HUES6 (cell line): ENCODE results near the gene CDC42.
A peak's percentile ranks its signal among the peaks of the same experiment; 100 is the strongest.

Experiments used
- H3K27ac ChIP-seq: 2 replicates; pipeline ENCODE4 v1.7.0; 2013; ENCODE audit warnings: low read depth, mild to moderate bottlenecking, low read length, inconsistent platforms
- H3K27me3 ChIP-seq: 2 replicates; pipeline ENCODE4 v1.6.1; 2013; ENCODE audit warnings: low read length; ENCODE audit not compliant: control insufficient read depth, insufficient read depth
- H3K36me3 ChIP-seq: 2 replicates; pipeline ENCODE4 v1.6.1; 2013; ENCODE audit warnings: low read length; ENCODE audit not compliant: control insufficient read depth, insufficient read depth
- H3K4me1 ChIP-seq: 2 replicates; pipeline ENCODE4 v1.6.1; 2013; ENCODE audit warnings: low read length; ENCODE audit not compliant: control insufficient read depth, insufficient read depth
- H3K4me3 ChIP-seq: 2 replicates; pipeline ENCODE4 v1.5.1; 2013; ENCODE audit warnings: low read depth, low read length
- H3K9ac ChIP-seq: one replicate; pipeline ENCODE4 v1.6.1; 2013; ENCODE audit warnings: mild to moderate bottlenecking, low read length
- H3K9me3 ChIP-seq: 2 replicates; pipeline ENCODE4 v1.6.1; 2013; ENCODE audit warnings: low read depth, low read length; ENCODE audit not compliant: control insufficient read depth, insufficient read depth

CDC42 gene

DNA sequence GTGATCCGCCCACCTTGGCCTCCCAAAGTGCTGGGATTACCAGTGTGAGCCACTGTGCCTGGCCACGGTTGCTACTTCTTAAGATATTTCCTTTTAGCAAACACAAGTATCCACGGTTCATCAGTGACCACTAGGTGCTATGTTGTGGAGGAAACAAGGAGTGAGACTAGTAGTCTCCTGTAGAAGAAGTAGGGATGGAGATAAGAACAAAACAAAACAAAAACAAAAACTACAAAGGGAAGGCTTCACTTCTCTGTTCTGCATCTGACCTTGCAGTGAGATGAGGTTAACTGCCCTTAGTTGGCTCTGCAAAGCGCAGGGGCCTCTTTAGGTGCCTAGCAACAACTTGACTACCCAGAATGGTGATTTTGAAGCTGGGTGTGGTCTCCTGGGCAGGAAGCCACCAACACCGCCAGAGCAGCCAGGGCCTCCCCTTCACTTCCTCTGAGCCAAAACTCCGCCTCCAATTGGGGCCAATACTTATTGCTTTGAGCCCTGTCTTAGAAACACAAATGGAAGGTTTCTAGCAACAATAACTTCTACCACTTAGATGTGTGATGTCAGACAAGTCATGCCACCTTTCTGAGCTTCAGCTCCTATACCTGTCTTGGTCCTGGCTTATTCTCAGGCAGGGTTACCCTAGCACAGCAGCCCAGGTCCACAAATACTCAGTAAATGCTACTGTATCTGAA lies 12.8 kb upstream of the CDC42 start:
- Histone ChIP-seq H3K4me1 (peaks cover 30% of the 10 kb centered on the region), H3K9me3 (no peaks in the 10 kb centered on the region), H3K27me3 (no peaks in the 10 kb centered on the region), H3K4me3 (no peak overlapping the region), H3K9ac (no peak overlapping the region), H3K27ac (no peak overlapping the region), H3K36me3 (no peaks in the 10 kb centered on the region)

DNA sequence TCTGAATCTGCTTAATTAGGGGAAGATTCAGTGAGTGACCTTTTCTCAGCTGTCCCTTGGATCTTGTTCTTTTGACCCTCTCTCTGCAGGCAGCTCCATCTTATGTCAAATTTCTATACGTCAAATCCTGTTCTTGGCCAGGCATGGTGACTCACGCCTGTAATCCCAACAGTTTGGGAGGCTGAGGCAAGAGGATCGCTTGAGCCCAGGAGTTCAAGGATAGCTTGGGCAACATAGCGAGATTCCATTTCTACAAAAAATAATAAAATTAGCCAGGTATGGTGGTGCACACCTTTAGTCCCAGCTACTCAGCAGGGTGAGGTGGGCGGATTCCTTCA lies 12.3 kb upstream of the CDC42 start:
- H3K4me3 ChIP-seq, result no peak overlapping the region
- peaks cover 32% of the 10 kb centered on the region for H3K4me1 ChIP-seq
- H3K36me3 ChIP-seq, result no peaks in the 10 kb centered on the region
- no peak overlapping the region for H3K27ac ChIP-seq
- H3K27me3 ChIP-seq, result no peaks in the 10 kb centered on the region
- no peaks in the 10 kb centered on the region for H3K9me3 ChIP-seq
- no peak overlapping the region for H3K9ac ChIP-seq

GRCh38 chr1:22041505-22041904 lies 11.0 kb upstream of the CDC42 start:
- no peaks in the 10 kb centered on the region for H3K9me3 ChIP-seq
- H3K9ac ChIP-seq, result no peak overlapping the region
- H3K27me3 ChIP-seq, result no peaks in the 10 kb centered on the region
- H3K4me3 ChIP-seq, result no peak overlapping the region
- no peak overlapping the region for H3K27ac ChIP-seq
- H3K36me3 ChIP-seq, result no peaks in the 10 kb centered on the region
- H3K4me1 ChIP-seq, result peaks cover 32% of the 10 kb centered on the region

DNA sequence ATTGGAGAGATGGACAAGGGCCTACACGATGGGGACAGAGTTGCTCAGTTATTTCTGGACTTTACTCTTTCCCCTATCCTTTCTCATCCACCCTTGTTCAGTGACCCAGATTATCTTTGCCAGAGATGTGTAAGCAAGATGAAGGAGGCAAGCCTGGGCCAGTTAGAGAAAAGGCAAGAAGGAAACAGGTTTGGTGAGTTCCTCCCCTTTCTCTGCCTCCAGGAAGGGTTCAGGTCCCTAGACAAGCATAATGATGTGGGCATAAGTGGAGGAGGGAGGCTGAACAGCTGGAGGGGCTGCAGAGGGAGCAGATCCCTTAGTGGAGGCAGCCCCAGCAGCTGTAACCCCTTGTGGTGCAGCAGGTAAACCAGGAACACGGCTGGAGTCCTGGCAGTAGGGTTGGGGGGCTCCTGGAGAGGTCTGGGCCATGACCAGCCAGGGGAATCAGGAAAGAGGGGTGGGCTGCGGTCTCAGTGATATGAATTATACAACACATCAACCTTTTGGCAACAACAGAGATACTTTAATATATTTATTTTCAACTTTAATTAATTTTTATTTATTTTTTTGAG lies 9.2 kb upstream of the CDC42 start:
- Histone ChIP-seq H3K9ac (no peak overlapping the region), H3K36me3 (no peaks in the 10 kb centered on the region), H3K27me3 (no peaks in the 10 kb centered on the region), H3K4me3 (no peak overlapping the region), H3K27ac (no peak overlapping the region), H3K4me1 (peaks cover 21% of the 10 kb centered on the region), H3K9me3 (no peaks in the 10 kb centered on the region)

DNA sequence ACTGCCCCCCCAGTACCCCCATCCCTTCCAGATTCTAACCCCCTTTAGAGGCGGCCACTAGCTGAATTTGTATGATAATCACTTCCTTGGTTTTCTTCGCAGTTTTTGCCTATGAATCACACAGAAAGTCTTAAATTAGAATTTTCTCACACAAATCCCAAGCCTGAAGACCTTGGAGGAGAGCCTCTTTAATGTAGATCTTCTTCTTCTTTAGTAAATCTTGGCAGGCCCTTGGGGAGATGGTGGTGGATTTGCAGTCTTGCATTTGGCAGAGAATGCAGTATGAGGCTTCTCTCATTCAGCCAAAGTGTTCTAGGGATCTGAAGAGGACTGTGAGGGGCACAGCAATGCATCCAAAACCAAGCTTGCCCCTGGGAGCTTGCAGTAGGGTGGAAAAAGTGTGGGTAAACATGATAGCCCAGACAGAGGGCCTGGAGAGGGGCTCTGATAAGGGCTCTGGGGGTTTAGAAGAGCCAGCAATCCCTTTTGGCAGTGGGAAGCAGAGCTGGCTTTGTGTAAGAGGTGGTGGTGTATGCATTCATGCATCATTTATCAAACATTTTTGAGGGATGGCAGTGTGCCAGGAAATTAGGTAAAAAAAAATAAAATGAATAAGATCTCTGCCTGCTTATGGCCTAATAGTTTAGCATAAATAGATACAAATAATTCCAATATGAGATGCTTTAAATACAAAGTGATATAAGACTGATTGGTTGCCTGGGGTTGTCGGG lies 7.7 kb upstream of the CDC42 start:
- no peaks in the 10 kb centered on the region for H3K9me3 ChIP-seq
- no peak overlapping the region for H3K4me3 ChIP-seq
- H3K27me3 ChIP-seq, result no peaks in the 10 kb centered on the region
- no peak overlapping the region for H3K9ac ChIP-seq
- no peaks in the 10 kb centered on the region for H3K36me3 ChIP-seq
- peaks cover 16% of the 10 kb centered on the region for H3K4me1 ChIP-seq
- H3K27ac ChIP-seq, result no peak overlapping the region

GRCh38 chr1:22045604-22046228 lies 6.8 kb upstream of the CDC42 start:
- Histone ChIP-seq H3K36me3 (no peaks in the 10 kb centered on the region), H3K9me3 (no peaks in the 10 kb centered on the region), H3K27me3 (no peaks in the 10 kb centered on the region), H3K4me1 (peaks cover 11% of the 10 kb centered on the region), H3K4me3 (no peak overlapping the region), H3K9ac (no peak overlapping the region), H3K27ac (no peak overlapping the region)

DNA sequence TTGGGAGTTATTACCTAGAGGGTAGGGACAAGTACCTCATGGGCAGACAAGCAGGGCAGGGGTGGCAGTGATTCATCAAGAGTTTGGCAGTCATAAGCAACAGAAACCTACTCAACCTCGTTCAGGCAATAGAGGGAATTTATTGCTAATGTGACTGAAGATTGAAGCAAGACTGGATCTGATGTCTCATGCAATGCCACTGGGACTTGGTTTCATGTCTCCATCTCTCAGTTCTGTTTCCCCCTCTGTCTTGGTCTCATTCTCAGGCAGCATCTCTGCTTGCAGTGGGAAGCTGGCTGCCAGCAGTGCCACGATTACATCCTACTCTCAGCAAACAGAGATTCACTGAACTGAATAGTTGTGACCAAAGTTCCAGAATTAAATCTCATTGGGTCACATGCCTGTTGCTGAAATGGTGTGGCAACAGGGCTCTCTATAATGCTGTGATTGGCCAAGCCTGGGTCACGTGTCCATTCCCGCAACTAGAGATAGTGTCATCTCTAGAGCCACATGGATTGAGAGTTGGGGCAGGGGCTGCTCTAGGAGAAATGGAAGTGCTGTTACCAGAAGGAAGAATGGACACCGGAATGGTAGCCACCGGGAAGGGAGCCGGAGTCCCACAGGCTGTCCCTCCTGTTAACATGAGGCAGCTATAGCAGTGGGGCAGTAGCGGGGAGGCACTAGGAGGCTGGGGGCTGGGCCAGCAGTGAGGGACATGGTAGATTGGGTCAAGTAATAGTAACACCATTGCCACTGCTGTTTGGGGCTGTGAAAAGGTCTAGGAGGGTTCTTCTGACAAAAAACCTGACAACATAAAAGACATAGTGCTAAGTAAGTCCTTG lies 3.9 kb upstream of the CDC42 start:
- H3K4me3 ChIP-seq, result no peak overlapping the region
- peaks cover 7% of the 10 kb centered on the region for H3K4me1 ChIP-seq
- no peaks in the 10 kb centered on the region for H3K27me3 ChIP-seq
- no peaks in the 10 kb centered on the region for H3K36me3 ChIP-seq
- no peak overlapping the region for H3K27ac ChIP-seq
- H3K9me3 ChIP-seq, result no peaks in the 10 kb centered on the region
- no peak overlapping the region for H3K9ac ChIP-seq

DNA sequence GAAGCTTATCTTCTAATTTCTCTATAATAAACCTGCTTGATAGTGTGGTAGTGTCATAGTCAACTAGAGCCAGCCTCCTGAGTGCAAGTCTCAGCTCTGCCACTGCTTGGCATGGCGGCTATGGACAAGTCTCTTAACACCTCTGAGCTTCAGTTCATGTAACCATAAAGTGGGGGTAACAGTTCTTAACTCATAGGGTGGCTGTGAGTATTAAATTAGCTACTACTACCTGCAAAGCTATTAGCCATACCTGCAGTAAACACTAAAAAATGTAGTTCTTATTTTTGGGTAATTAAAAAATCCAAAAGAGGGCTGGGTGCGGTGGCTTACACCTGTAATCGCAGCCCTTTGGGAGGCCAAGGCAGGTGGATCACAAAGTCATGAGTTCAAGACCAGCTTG lies 2.2 kb upstream of the CDC42 start:
- Histone ChIP-seq H3K27ac (no peak overlapping the region), H3K4me3 (no peak overlapping the region), H3K27me3 (no peaks in the 10 kb centered on the region), H3K36me3 (no peaks in the 10 kb centered on the region), H3K4me1 (no peaks in the 10 kb centered on the region), H3K9ac (no peak overlapping the region), H3K9me3 (no peaks in the 10 kb centered on the region)

GRCh38 chr1:22051607-22052114 lies 848 bp upstream of the CDC42 start:
- Histone ChIP-seq H3K27ac (no peak overlapping the region), H3K9ac (no peak overlapping the region), H3K4me3 (no peak overlapping the region), H3K27me3 (no peaks in the 10 kb centered on the region), H3K9me3 (no peaks in the 10 kb centered on the region), H3K4me1 (no peaks in the 10 kb centered on the region), H3K36me3 (peaks cover 6% of the 10 kb centered on the region; the same call in 1 of the 2 replicates)

DNA sequence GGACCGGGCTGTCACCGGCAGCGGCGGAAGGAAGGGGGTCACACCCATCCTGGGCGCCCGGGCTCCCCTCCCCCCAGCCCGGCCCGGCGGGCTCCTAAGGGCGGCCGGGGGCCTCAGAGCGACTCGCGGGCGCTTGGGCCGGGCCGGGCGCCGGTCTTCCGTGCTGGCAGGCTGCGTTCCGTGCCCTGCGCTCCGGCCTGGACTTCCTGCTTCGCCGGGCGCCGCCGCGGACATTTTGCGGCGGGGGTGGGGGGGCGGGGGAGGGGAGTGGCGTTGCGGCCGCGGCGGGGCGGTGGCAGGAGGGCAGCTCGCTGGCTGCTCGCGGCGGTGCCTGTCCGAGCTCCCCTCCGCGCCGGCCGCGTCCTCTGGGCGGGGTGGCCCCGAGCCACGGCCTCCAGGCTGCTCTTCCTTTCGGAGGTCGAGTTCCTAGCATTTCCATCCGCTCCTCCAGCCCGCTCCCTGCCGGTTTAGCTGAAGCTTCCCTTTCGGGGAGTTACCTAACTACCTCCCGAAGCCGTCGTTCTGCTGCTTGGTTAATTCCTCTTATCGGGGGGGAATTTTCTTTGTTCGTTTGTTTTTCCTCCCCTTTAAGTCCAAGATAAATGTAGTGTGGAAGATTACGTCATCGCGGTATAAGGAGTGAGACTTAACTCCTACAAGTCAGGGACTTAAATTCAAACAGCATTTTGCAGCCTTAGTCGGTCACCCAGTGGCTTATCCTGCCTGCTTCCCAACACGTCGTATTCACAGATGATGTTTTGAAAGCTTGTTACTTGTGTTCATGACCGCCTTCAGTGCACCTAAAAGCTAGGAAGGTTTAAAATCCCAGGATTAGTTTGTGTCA lies 730 bp downstream of the CDC42 start:
- H3K4me3 ChIP-seq, result peak overlapping the region; percentile 99
- H3K9ac ChIP-seq, result peak overlapping the region; percentile 98
- no peaks in the 10 kb centered on the region for H3K4me1 ChIP-seq
- H3K9me3 ChIP-seq, result no peaks in the 10 kb centered on the region
- H3K27ac ChIP-seq, result peak overlapping the region; percentile 95
- H3K27me3 ChIP-seq, result no peaks in the 10 kb centered on the region
- peaks cover 20% of the 10 kb centered on the region; the same call in 1 of the 2 replicates for H3K36me3 ChIP-seq
